CD4-positive, alpha-beta T cell (primary cell): ENCODE results near the gene SHROOM2. TPM values are rescaled to one million over a fixed set of nuclear protein-coding genes. Genes with fewer than 3 reads are reported as not detected.
A peak's percentile ranks its signal among the peaks of the same experiment; 100 is the strongest.

ENCODE experiments used
- ATAC-seq: fragments of 200-7000 bp; cut with Tn5 transposase; one replicate; pipeline ENCODE4 v1.10.0; 2022; ENCODE audit warnings: mild to moderate bottlenecking; ENCODE audit not compliant: poor library complexity
- CTCF ChIA-PET: fragments of 350-600 bp; sonication (Branson Sonifier 250); formaldehyde crosslinking; loops from one replicate; lab custom pipeline; 2021; ENCODE audit warnings: antibody characterized with exemption, inconsistent platforms; lab: Charles Lee
- POLR2A ChIA-PET: fragments of 350-600 bp; sonication (Branson Sonifier 250); formaldehyde crosslinking; loops from one replicate; lab custom pipeline; 2021; ENCODE audit warnings: antibody characterized with exemption, inconsistent platforms; lab: Charles Lee
- DNase-seq, 14 experiments: peaks; one replicate each; pipeline ENCODE4 v3.0.0-alpha.2; 2013 to 2020; ENCODE audit warnings: mixed read lengths in 2 of 14
- H3K27ac ChIP-seq, 2 donors: one replicate each; pipeline versions ENCODE4 v1.5.1 to v1.7.0; 2013; ENCODE audit warnings: low read length in 2 of 2, low read depth in 1 of 2, mild to moderate bottlenecking in 1 of 2
- H3K27me3 ChIP-seq, 2 experiments: 1 replicate in 1 of 2; 2 replicates in 1 of 2; pipeline versions ENCODE4 v1.6.1 to v1.7.0; 2013; ENCODE audit warnings: low read length in 2 of 2, control low read depth in 1 of 2, mild to moderate bottlenecking in 1 of 2, moderate library complexity in 1 of 2; ENCODE audit not compliant: insufficient read depth in 2 of 2, control insufficient read depth in 1 of 2
- H3K36me3 ChIP-seq: one replicate; pipeline ENCODE4 v1.6.1; 2013; ENCODE audit warnings: low read length, control low read depth; ENCODE audit not compliant: insufficient read depth
- H3K4me1 ChIP-seq: one replicate; pipeline ENCODE4 v1.6.1; 2013; ENCODE audit warnings: low read length, control low read depth; ENCODE audit not compliant: insufficient read depth
- H3K4me3 ChIP-seq: one replicate; pipeline ENCODE4 v1.5.1; 2013; ENCODE audit warnings: mild to moderate bottlenecking, low read length, moderate library complexity
- H3K9me3 ChIP-seq, 2 experiments: 1 replicate in 1 of 2; 2 replicates in 1 of 2; pipeline versions ENCODE4 v1.6.1 to v1.7.0; 2013; ENCODE audit warnings: low read length in 2 of 2, mild to moderate bottlenecking in 2 of 2, control low read depth in 1 of 2, moderate library complexity in 1 of 2; ENCODE audit not compliant: control insufficient read depth in 1 of 2, insufficient read depth in 1 of 2
- H3K27ac Mint-ChIP-seq: one replicate; pipeline ENCODE4 v1.8.0; 2020; ENCODE audit warnings: mixed read lengths
- H3K27me3 Mint-ChIP-seq: one replicate; pipeline ENCODE4 v1.8.0; 2021; ENCODE audit warnings: mixed read lengths
- H3K36me3 Mint-ChIP-seq: one replicate; pipeline ENCODE4 v1.8.0; 2021; ENCODE audit warnings: low read depth, mixed read lengths
- H3K4me1 Mint-ChIP-seq: one replicate; pipeline ENCODE4 v1.8.0; 2021; ENCODE audit warnings: low read depth, mixed read lengths
- H3K4me3 Mint-ChIP-seq: one replicate; pipeline ENCODE4 v1.8.0; 2020; ENCODE audit warnings: mild to moderate bottlenecking, mixed read lengths
- H3K9me3 Mint-ChIP-seq: one replicate; pipeline ENCODE4 v1.8.0; 2020; ENCODE audit warnings: mixed read lengths
- CTCF ChIP-seq: fragments of 200-600 bp; IDR thresholded peaks from one replicate; pipeline ENCODE4 v1.8.0; 2022; ENCODE audit warnings: antibody characterized with exemption, mild to moderate bottlenecking
- intact Hi-C, 2 experiments: fragments of 100-400 bp; cut with DNase I in 1 of 2; cut with micrococcal nuclease in 1 of 2; formaldehyde crosslinking; loops; one replicate each; pipeline versions ENCODE4 v1.15.1 to v1.9.0; 2023 to 2025; cut with DNase I, micrococcal nuclease
- total RNA-seq, 174 experiments: library from RNA in 2 of 174; stranded (reverse) in 2 of 174; gene quantifications; one replicate each; pipeline ENCODE4 v1.2.3 and lab custom pipeline; 2021 to 2026

SHROOM2 gene
- total RNA-seq, 2 experiments from 2014 or later, result not detected

GRCh38 chrX:9992724-9993123 is 206.5 kb downstream of the SHROOM2 start:
- DNase-seq (no peak), ATAC-seq (no peak)
- peaks cover 3% of the 10 kb centered on the region for H3K4me1 ChIP-seq
- H3K27ac ChIP-seq, result no peak overlapping the region
- ChIA-PET CTCF (interaction anchor here (0.6 kb wide), 1 partner anchor 24 kb away, joined by 3 read pairs; no protein-coding TSS in a partner anchor), POLR2A (no interaction called here)
- Mint-ChIP-seq H3K4me3 (no peak overlapping the region), H3K4me1 (no peaks in the 10 kb centered on the region), H3K9me3 (no peaks in the 10 kb centered on the region), H3K36me3 (no peaks in the 10 kb centered on the region), H3K27me3 (no peaks in the 10 kb centered on the region), H3K27ac (no peak overlapping the region)
- H3K4me3 ChIP-seq, result no peak overlapping the region
- TF ChIP-seq CTCF, result no peak
- H3K27me3 ChIP-seq, result no peaks in the 10 kb centered on the region
- intact Hi-C loops, result loop anchor here (10.0 kb wide), 3 partner anchors 62 to 1248 kb away; no protein-coding TSS in a partner anchor
- H3K9me3 ChIP-seq, result no peaks in the 10 kb centered on the region
- H3K36me3 ChIP-seq, result no peaks in the 10 kb centered on the region

GRCh38 chrX:9995855-9996339 is 209.7 kb downstream of the SHROOM2 start:
- ATAC-seq (peak; percentile 86), DNase-seq (peak; percentile 57 to 86 (median 72))
- Histone ChIP-seq H3K9me3 (no peaks in the 10 kb centered on the region), H3K4me1 (peaks cover 3% of the 10 kb centered on the region), H3K36me3 (no peaks in the 10 kb centered on the region), H3K27me3 (no peaks in the 10 kb centered on the region), H3K4me3 (no peak overlapping the region), H3K27ac (no peak overlapping the region)
- Mint-ChIP-seq H3K4me3 (no peak overlapping the region), H3K27me3 (no peaks in the 10 kb centered on the region), H3K4me1 (no peaks in the 10 kb centered on the region), H3K36me3 (no peaks in the 10 kb centered on the region), H3K9me3 (no peaks in the 10 kb centered on the region), H3K27ac (no peak overlapping the region)
- ChIA-PET CTCF (interaction anchor here (0.6 to 3.4 kb wide), 4 partner anchors 82 to 123 kb away, joined by 3 to 32 read pairs (median 3); no protein-coding TSS in a partner anchor), POLR2A (no interaction called here)
- intact Hi-C loops, result loop anchor here (1.0 to 10.0 kb wide), 7 partner anchors 19 to 1253 kb away; no protein-coding TSS in a partner anchor
- TF ChIP-seq CTCF, result peak; percentile 91

DNA sequence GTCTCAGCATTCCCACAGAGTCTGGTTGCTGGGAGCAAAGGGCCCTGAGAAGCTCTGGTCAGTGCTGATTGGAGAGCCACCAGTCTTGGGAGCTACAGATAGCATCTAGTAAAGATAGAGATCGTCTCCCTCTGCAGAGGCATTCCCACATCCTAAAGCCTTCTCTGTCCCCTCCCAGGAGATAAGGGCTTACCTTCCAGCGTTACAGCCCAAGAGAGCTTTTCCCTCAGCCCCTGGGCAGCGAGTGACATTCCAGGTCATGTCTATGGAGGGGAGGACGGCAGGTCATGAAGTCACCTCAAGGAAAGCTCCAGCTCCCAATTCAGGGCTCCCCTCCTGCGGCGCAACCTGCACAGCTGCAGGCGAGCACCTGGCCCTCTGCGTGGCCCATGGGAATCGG is 210.8 kb downstream of the SHROOM2 start:
- Histone ChIP-seq H3K27ac (no peak overlapping the region), H3K27me3 (no peaks in the 10 kb centered on the region), H3K4me1 (peaks cover 3% of the 10 kb centered on the region), H3K36me3 (no peaks in the 10 kb centered on the region), H3K4me3 (no peak overlapping the region), H3K9me3 (no peaks in the 10 kb centered on the region)
- no peak for DNase-seq
- Mint-ChIP-seq H3K27ac (no peak overlapping the region), H3K4me1 (no peaks in the 10 kb centered on the region), H3K27me3 (no peaks in the 10 kb centered on the region), H3K36me3 (no peaks in the 10 kb centered on the region), H3K4me3 (no peak overlapping the region), H3K9me3 (no peaks in the 10 kb centered on the region)
- ChIA-PET POLR2A (no interaction called here), CTCF (interaction anchor here (3.4 kb wide), 1 partner anchor 122 kb away, joined by 32 read pairs; no protein-coding TSS in a partner anchor)
- ATAC-seq, result no peak
- TF ChIP-seq CTCF, result no peak
- intact Hi-C loops, result loop anchor here (2.0 to 10.0 kb wide), 4 partner anchors 18 to 1252 kb away; no protein-coding TSS in a partner anchor
